ENCODE measurements around the gene CCDC57. TPM values are rescaled to one million over a fixed set of nuclear protein-coding genes. Genes with fewer than 3 reads are reported as not detected.

Gene CCDC57
- total RNA-seq, 1 experiment from 2014 or later, result 36.6 TPM

DNA sequence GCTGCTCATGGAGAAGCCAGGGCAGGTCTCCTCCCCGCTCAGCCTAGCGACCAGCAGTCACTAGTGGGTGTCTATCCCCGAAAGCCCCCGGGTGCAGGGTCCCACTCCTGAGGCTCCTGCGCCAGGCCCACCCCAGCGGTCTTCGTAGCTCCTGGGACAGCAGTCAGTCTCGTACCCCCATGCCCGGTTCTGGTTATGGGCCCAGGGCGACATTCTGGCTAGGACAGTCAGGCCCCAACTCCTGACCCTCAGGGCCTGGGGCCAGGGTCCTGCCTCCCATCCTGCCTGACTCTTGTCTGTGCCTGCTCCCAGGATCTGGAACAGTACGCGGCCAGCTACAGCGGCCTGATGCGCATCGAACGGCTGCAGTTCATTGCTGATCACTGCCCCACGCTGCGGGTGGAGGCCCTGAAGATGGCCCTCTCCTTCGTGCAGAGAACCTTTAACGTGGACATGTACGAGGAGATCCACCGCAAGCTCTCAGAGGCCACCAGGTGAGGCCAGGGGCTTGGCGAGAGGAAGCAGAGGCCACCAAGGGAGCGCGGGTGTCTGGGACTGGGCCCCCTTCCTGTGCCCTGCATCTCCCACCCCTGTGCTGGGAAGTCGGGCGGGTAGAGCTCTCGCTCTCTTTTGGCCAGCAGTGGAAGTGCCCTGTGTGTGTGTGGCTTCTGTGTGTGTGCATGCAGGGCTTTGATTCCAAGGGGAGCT, 158.9 kb downstream of the CCDC57 start:
- intact Hi-C loops (cut with micrococcal nuclease), result no loop called here
- DNase-seq, result no peak
- peaks cover 26% of the 10 kb centered on the region for H3K36me3 ChIP-seq (ENCODE audit: low read depth, low read length)
- peaks cover 8% of the 10 kb centered on the region; the same call in 1 of the 2 replicates for H3K4me1 ChIP-seq (ENCODE audit: insufficient read depth, low read length)
- no peaks in the 10 kb centered on the region for H3K9me3 ChIP-seq (ENCODE audit: low read length)
- no peaks in the 10 kb centered on the region for H3K9me2 ChIP-seq (replicated peaks; ENCODE audit: low read length)
- TF ChIP-seq, protein P1, sequence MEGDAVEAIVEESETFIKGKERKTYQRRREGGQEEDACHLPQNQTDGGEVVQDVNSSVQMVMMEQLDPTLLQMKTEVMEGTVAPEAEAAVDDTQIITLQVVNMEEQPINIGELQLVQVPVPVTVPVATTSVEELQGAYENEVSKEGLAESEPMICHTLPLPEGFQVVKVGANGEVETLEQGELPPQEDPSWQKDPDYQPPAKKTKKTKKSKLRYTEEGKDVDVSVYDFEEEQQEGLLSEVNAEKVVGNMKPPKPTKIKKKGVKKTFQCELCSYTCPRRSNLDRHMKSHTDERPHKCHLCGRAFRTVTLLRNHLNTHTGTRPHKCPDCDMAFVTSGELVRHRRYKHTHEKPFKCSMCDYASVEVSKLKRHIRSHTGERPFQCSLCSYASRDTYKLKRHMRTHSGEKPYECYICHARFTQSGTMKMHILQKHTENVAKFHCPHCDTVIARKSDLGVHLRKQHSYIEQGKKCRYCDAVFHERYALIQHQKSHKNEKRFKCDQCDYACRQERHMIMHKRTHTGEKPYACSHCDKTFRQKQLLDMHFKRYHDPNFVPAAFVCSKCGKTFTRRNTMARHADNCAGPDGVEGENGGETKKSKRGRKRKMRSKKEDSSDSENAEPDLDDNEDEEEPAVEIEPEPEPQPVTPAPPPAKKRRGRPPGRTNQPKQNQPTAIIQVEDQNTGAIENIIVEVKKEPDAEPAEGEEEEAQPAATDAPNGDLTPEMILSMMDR (conservative IDR thresholded peaks at IDR 0.05; ENCODE audit: low read depth, low read length), result no peak
- TF ChIP-seq EZH2 (IDR thresholded peaks at IDR 0.05; ENCODE audit: low read length, unreplicated experiment), result no peak
- TF ChIP-seq EZH2phosphoT487 (IDR thresholded peaks at IDR 0.05; ENCODE audit: borderline replicate concordance, low read length), result no peak
- no peak overlapping the region for H3K27ac ChIP-seq (ENCODE audit: low read length)
- H4K20me1 ChIP-seq (ENCODE audit: low read length), result no peaks in the 10 kb centered on the region
- POLR2A ChIA-PET (ENCODE audit: unreplicated experiment), result no interaction called here
- no peak for ATAC-seq
- peak overlapping the region; percentile 99 for H3K4me2 ChIP-seq (ENCODE audit: low read length)
- no peaks in the 10 kb centered on the region for H3F3A ChIP-seq (ENCODE audit: low read length, unreplicated experiment)
- H3K79me2 ChIP-seq (ENCODE audit: low read length), result peaks cover 28% of the 10 kb centered on the region
- CTCF ChIA-PET, result no interaction called here
- no peak overlapping the region; the same call in 1 of the 2 replicates for H3K4me3 ChIP-seq (ENCODE audit: low read length)
- no TSS peak for BruUV-seq (replicated peaks)
- H3K9ac ChIP-seq (ENCODE audit: low read length), result no peak overlapping the region
- no peak overlapping the region for H2AFZ ChIP-seq (ENCODE audit: low read length)
- H3K27me3 ChIP-seq (ENCODE audit: low read length), result no peaks in the 10 kb centered on the region

DNA sequence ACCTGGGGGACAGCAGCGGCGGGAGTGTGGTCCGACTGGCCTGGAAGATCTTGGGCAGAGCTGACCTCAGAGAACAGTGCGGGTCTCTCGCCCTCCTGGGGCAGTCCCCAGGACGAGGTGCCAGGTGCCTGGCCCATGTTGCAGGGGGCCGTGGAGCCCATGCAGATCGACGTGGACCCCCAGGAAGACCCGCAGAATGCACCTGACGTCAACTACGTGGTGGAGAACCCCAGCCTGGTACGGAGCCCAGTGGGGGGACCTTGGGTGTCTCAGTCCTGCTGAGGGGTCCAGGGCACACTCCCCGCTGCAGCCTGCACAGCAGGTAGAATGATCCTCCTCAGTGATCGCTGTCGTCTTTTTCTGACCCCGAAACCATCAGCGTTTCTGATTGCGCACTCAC, 159.5 kb downstream of the CCDC57 start:
- H3K27me3 ChIP-seq (ENCODE audit: low read length), result no peaks in the 10 kb centered on the region
- ChIA-PET POLR2A (ENCODE audit: unreplicated experiment) (no interaction called here), CTCF (interaction anchor here (0.7 kb wide), 1 partner anchor 94 kb away, joined by 3 read pairs; no protein-coding TSS in a partner anchor)
- H3K4me2 ChIP-seq (ENCODE audit: low read length), result peak overlapping the region; percentile 99
- H3K36me3 ChIP-seq (ENCODE audit: low read depth, low read length), result peaks cover 21% of the 10 kb centered on the region
- H3K9ac ChIP-seq (ENCODE audit: low read length), result peak overlapping the region; percentile 92; the same call in 1 of the 2 replicates
- H3K27ac ChIP-seq (ENCODE audit: low read length), result no peak overlapping the region
- intact Hi-C loops (cut with micrococcal nuclease), result no loop called here
- H4K20me1 ChIP-seq (ENCODE audit: low read length), result no peaks in the 10 kb centered on the region
- no peaks in the 10 kb centered on the region for H3K9me3 ChIP-seq (ENCODE audit: low read length)
- H3F3A ChIP-seq (ENCODE audit: low read length, unreplicated experiment), result no peaks in the 10 kb centered on the region
- BruUV-seq (replicated peaks), result TSS peak; percentile 22
- H3K4me3 ChIP-seq (ENCODE audit: low read length), result peak overlapping the region; percentile 100
- ATAC-seq (no peak), DNase-seq (no peak)
- no peak for TF ChIP-seq EZH2phosphoT487 (IDR thresholded peaks at IDR 0.05; ENCODE audit: borderline replicate concordance, low read length)
- TF ChIP-seq, protein P1 (conservative IDR thresholded peaks at IDR 0.05; ENCODE audit: low read depth, low read length), result no peak
- no peak for TF ChIP-seq EZH2 (IDR thresholded peaks at IDR 0.05; ENCODE audit: low read length, unreplicated experiment)
- H3K79me2 ChIP-seq (ENCODE audit: low read length), result peaks cover 28% of the 10 kb centered on the region
- peaks cover 8% of the 10 kb centered on the region; the same call in 1 of the 2 replicates for H3K4me1 ChIP-seq (ENCODE audit: insufficient read depth, low read length)
- H2AFZ ChIP-seq (ENCODE audit: low read length), result no peak overlapping the region
- H3K9me2 ChIP-seq (replicated peaks; ENCODE audit: low read length), result no peaks in the 10 kb centered on the region

DNA sequence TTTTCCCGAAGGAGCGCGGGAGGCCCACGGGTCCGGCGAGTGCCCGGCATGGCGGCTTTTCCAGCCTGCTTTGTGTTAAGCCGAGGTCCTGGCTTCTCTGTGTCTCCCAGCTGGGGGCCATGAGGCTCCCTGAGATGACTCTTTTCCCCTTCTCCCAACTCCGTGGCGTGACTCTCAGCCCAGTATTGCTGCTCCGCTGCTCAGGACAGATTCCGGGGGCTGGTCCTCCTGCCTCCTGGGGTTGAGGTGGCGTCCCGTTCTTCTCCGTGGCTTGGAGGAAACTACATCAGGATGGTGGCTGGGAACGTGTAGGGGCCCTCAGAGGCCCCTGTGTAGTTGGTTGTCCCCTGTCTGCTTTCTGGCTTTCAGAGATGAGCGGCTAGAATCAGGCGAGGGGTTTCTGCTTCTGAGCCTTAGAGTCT, 160.0 kb downstream of the CCDC57 start:
- no peak for DNase-seq
- ATAC-seq, result peak; percentile 3; the same call in 1 of the 2 replicates
- Histone ChIP-seq H3K9me3 (ENCODE audit: low read length) (no peaks in the 10 kb centered on the region), H3K27me3 (ENCODE audit: low read length) (no peaks in the 10 kb centered on the region), H3K79me2 (ENCODE audit: low read length) (peaks cover 28% of the 10 kb centered on the region), H3K27ac (ENCODE audit: low read length) (no peak overlapping the region), H3K4me2 (ENCODE audit: low read length) (peak overlapping the region; percentile 99), H3K36me3 (ENCODE audit: low read depth, low read length) (peaks cover 16% of the 10 kb centered on the region), H3K9ac (ENCODE audit: low read length) (peak overlapping the region; percentile 92), H4K20me1 (ENCODE audit: low read length) (no peaks in the 10 kb centered on the region), H3K4me1 (ENCODE audit: insufficient read depth, low read length) (peaks cover 8% of the 10 kb centered on the region; the same call in 1 of the 2 replicates), H3K9me2 (replicated peaks; ENCODE audit: low read length) (no peaks in the 10 kb centered on the region), H2AFZ (ENCODE audit: low read length) (no peak overlapping the region), H3K4me3 (ENCODE audit: low read length) (peak overlapping the region; percentile 100), H3F3A (ENCODE audit: low read length, unreplicated experiment) (no peaks in the 10 kb centered on the region)
- BruUV-seq (replicated peaks), result no TSS peak
- TF ChIP-seq, protein P1 (conservative IDR thresholded peaks at IDR 0.05; ENCODE audit: low read depth, low read length), result no peak
- TF ChIP-seq EZH2 (IDR thresholded peaks at IDR 0.05; ENCODE audit: low read length, unreplicated experiment) (no peak), EZH2phosphoT487 (IDR thresholded peaks at IDR 0.05; ENCODE audit: borderline replicate concordance, low read length) (no peak)
- ChIA-PET CTCF (interaction anchor here (0.7 kb wide), 1 partner anchor 93 kb away, joined by 3 read pairs; no protein-coding TSS in a partner anchor), POLR2A (ENCODE audit: unreplicated experiment) (interaction anchor here (0.7 to 1.0 kb wide), 2 partner anchors 12 to 15 kb away, joined by 3 to 5 read pairs; partner anchors contain the start of gene DCXR)
- intact Hi-C loops (cut with micrococcal nuclease), result no loop called here
